ENCODE data around the gene SLC13A4. TPM values are rescaled to one million over a fixed set of nuclear protein-coding genes. Genes with fewer than 3 reads are reported as not detected.

Gene SLC13A4
- total and polyA plus RNA-seq, 4 donors, result 0.17 to 1.3 (median 0.19) TPM

DNA sequence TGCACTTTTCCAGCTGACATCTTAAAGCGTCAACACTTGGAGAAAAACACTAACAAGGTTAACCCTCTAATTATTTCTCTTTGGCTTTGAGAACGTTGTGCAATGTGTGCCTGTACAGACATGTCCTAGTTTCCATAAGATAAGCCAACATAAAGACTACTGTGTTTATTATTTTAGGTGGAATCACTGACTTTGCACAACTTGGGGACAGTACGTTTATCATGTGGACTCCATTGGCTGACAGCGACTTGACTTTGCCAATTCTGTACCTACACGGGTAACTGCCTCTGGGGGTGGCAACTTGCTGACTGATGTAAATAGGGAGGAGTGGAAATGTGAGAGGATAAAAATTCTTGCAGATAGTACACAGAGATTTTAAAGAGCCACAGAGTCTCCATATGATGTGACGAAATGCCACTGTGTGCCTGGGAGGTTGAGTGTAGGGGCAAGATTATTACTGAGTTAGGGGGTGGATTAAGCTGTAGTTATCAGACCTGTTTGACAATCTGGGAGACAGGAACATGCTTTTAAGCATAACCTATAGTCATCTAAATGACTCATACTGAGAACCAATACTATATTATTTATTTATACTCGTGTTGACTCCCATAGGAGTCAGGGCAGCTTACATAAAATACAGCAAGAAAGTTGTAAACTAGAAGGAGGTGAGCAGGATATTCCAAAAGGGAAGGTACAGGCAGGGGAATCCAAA lies 21.0 kb downstream of the SLC13A4 start:
- H3K9me3 ChIP-seq (ENCODE audit: control insufficient read depth in 4 of 4, insufficient read depth in 3 of 4, low read length in 3 of 4), result no peaks in the 10 kb centered on the region
- no peak overlapping the region for H3K9ac ChIP-seq (ENCODE audit: insufficient read depth in 1 of 2, low read length in 2 of 2)
- TF ChIP-seq CTCF (IDR thresholded peaks at IDR 0.05; ENCODE audit: control extremely low read depth, extremely low read depth), result no peak
- ATAC-seq (ENCODE audit: insufficient read depth, low FRiP score), result no peak
- DNase-seq, result no peak
- H3K4me3 ChIP-seq, result no peak overlapping the region
- H3K27ac ChIP-seq (ENCODE audit: low read depth in 1 of 2, low read length in 1 of 2), result no peak overlapping the region
- H3K4me1 ChIP-seq (ENCODE audit: control insufficient read depth in 5 of 5, insufficient read depth in 5 of 5, low read length in 5 of 5), result no peaks in the 10 kb centered on the region
- H3K36me3 ChIP-seq (ENCODE audit: control insufficient read depth in 4 of 4, insufficient read depth in 4 of 4, low read length in 4 of 4), result no peaks in the 10 kb centered on the region
- 81 to 85% methylated on average over 7 of the region's 7 CpGs for WGBS, 2 donors
- H3K27me3 ChIP-seq (ENCODE audit: control insufficient read depth in 3 of 3, insufficient read depth in 3 of 3, low read length in 2 of 3), result no peaks in the 10 kb centered on the region

- WGBS, 2 donors, result 92 to 93% methylated on average over 20 of the region's 20 CpGs
- ATAC-seq (ENCODE audit: insufficient read depth, low FRiP score), result no peak
Observed at GRCh38 chr7:135706038-135706742, 21.8 kb downstream of the SLC13A4 start.

GRCh38 chr7:135704698-135705097 lies 23.3 kb downstream of the SLC13A4 start:
- H3K4me1 ChIP-seq (ENCODE audit: control insufficient read depth in 5 of 5, insufficient read depth in 5 of 5, low read length in 5 of 5), result no peaks in the 10 kb centered on the region
- DNase-seq, result no peak
- no peak for TF ChIP-seq CTCF (IDR thresholded peaks at IDR 0.05; ENCODE audit: control extremely low read depth, extremely low read depth)
- no peak overlapping the region for H3K4me3 ChIP-seq
- 81 to 82% methylated on average over 5 of the region's 5 CpGs for WGBS, 2 donors
- no peaks in the 10 kb centered on the region for H3K9me3 ChIP-seq (ENCODE audit: control insufficient read depth in 4 of 4, insufficient read depth in 3 of 4, low read length in 3 of 4)
- no peaks in the 10 kb centered on the region for H3K36me3 ChIP-seq (ENCODE audit: control insufficient read depth in 4 of 4, insufficient read depth in 4 of 4, low read length in 4 of 4)
- ATAC-seq (ENCODE audit: insufficient read depth, low FRiP score), result no peak
- no peak overlapping the region for H3K9ac ChIP-seq (ENCODE audit: insufficient read depth in 1 of 2, low read length in 2 of 2)
- H3K27me3 ChIP-seq (ENCODE audit: control insufficient read depth in 3 of 3, insufficient read depth in 3 of 3, low read length in 2 of 3), result no peaks in the 10 kb centered on the region
- H3K27ac ChIP-seq (ENCODE audit: low read depth in 1 of 2, low read length in 1 of 2), result no peak overlapping the region

More at GRCh38 chr7:135706038-135706742, 21.8 kb downstream of the SLC13A4 start:
- H3K9ac ChIP-seq (ENCODE audit: insufficient read depth in 1 of 2, low read length in 2 of 2), result no peak overlapping the region
- no peak for DNase-seq
- no peaks in the 10 kb centered on the region for H3K27me3 ChIP-seq (ENCODE audit: control insufficient read depth in 3 of 3, insufficient read depth in 3 of 3, low read length in 2 of 3)
- no peak overlapping the region for H3K4me3 ChIP-seq
- no peaks in the 10 kb centered on the region for H3K4me1 ChIP-seq (ENCODE audit: control insufficient read depth in 5 of 5, insufficient read depth in 5 of 5, low read length in 5 of 5)
- no peak for TF ChIP-seq CTCF (IDR thresholded peaks at IDR 0.05; ENCODE audit: control extremely low read depth, extremely low read depth)
- H3K27ac ChIP-seq (ENCODE audit: low read depth in 1 of 2, low read length in 1 of 2), result no peak overlapping the region
- H3K36me3 ChIP-seq (ENCODE audit: control insufficient read depth in 4 of 4, insufficient read depth in 4 of 4, low read length in 4 of 4), result no peaks in the 10 kb centered on the region
- H3K9me3 ChIP-seq (ENCODE audit: control insufficient read depth in 4 of 4, insufficient read depth in 3 of 4, low read length in 3 of 4), result no peaks in the 10 kb centered on the region
